ENCODE data around the gene CDKL1.

The CDKL1 gene

DNA sequence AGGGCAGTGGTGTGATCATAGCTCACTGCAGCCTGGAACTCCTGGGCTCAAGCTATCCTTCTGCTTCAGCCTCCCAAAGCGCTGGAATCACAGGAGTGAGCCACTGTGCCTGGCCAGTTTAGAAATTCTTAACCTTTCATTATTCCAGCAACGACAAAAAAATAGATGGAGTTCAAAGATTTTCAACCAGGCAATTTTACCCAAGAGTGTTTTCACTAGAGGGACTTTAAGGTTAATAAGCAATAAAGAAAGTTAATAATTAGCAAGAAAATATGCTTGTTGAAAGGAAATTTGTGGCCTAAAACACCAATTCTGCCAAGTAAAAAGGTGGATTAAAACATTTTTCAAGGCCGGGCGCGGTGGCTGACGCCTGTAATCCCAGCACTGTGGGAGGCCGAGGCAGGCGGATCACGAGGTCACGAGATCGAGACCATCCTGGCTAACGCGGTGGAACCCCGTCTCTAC is 14.8 kb downstream of the CDKL1 start:
- no peak overlapping the region for H3K9ac ChIP-seq (ENCODE audit: low read length)
- H3K9me3 ChIP-seq (ENCODE audit: insufficient read depth, low read length): no peaks in the 10 kb centered on the region
- no peak overlapping the region for H3K4me2 ChIP-seq (ENCODE audit: low read length)
- TF ChIP-seq, protein P1, sequence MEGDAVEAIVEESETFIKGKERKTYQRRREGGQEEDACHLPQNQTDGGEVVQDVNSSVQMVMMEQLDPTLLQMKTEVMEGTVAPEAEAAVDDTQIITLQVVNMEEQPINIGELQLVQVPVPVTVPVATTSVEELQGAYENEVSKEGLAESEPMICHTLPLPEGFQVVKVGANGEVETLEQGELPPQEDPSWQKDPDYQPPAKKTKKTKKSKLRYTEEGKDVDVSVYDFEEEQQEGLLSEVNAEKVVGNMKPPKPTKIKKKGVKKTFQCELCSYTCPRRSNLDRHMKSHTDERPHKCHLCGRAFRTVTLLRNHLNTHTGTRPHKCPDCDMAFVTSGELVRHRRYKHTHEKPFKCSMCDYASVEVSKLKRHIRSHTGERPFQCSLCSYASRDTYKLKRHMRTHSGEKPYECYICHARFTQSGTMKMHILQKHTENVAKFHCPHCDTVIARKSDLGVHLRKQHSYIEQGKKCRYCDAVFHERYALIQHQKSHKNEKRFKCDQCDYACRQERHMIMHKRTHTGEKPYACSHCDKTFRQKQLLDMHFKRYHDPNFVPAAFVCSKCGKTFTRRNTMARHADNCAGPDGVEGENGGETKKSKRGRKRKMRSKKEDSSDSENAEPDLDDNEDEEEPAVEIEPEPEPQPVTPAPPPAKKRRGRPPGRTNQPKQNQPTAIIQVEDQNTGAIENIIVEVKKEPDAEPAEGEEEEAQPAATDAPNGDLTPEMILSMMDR (IDR thresholded peaks at IDR 0.05; ENCODE audit: low read depth, low read length): no peak
- no peak for TF ChIP-seq EZH2phosphoT487 (IDR thresholded peaks at IDR 0.05; ENCODE audit: low read depth)
- H3K4me3 ChIP-seq (ENCODE audit: low read length): no peak overlapping the region
- no peaks in the 10 kb centered on the region for H3K36me3 ChIP-seq (replicated peaks; ENCODE audit: low read depth, low read length)
- H3K27ac ChIP-seq (ENCODE audit: low read length): no peak overlapping the region
- H3K27me3 ChIP-seq (ENCODE audit: low read depth, low read length): no peaks in the 10 kb centered on the region
- H2AFZ ChIP-seq (ENCODE audit: low read depth, low read length): no peak overlapping the region
- H4K20me1 ChIP-seq (ENCODE audit: insufficient read depth, low read length): no peaks in the 10 kb centered on the region
- H3K4me1 ChIP-seq (ENCODE audit: low read length): no peaks in the 10 kb centered on the region
- H3K79me2 ChIP-seq (ENCODE audit: low read length): no peaks in the 10 kb centered on the region

DNA sequence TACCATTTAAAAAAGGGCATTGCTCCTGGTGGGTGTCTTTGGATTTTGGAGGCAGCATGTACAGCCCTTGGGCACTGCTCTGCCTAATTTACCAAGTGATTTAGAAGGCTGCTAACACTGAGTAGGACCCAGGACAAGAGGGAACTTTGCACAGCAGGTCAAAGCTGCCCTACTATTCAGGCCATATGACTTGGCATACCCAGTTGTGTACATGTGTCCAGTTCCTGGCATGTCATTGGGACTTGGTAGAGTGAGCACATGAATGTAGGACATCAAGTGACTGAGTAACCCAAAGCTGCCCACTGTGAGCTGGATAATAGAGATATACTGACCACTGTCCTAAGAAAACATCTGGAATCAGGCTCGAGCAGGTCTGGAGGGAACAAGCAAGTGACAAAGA is 15.7 kb downstream of the CDKL1 start:
- no peak overlapping the region for H3K4me2 ChIP-seq (ENCODE audit: low read length)
- H3K27me3 ChIP-seq (ENCODE audit: low read depth, low read length): no peaks in the 10 kb centered on the region
- no peak overlapping the region for H2AFZ ChIP-seq (ENCODE audit: low read depth, low read length)
- no peak overlapping the region for H3K9ac ChIP-seq (ENCODE audit: low read length)
- no peaks in the 10 kb centered on the region for H4K20me1 ChIP-seq (ENCODE audit: insufficient read depth, low read length)
- no peak overlapping the region for H3K27ac ChIP-seq (ENCODE audit: low read length)
- no peaks in the 10 kb centered on the region for H3K9me3 ChIP-seq (ENCODE audit: insufficient read depth, low read length)
- H3K4me1 ChIP-seq (ENCODE audit: low read length): no peaks in the 10 kb centered on the region
- H3K4me3 ChIP-seq (ENCODE audit: low read length): no peak overlapping the region
- H3K79me2 ChIP-seq (ENCODE audit: low read length): no peaks in the 10 kb centered on the region
- no peaks in the 10 kb centered on the region for H3K36me3 ChIP-seq (replicated peaks; ENCODE audit: low read depth, low read length)
- TF ChIP-seq EZH2phosphoT487 (IDR thresholded peaks at IDR 0.05; ENCODE audit: low read depth): no peak
- TF ChIP-seq, protein P1 (IDR thresholded peaks at IDR 0.05; ENCODE audit: low read depth, low read length): no peak

DNA sequence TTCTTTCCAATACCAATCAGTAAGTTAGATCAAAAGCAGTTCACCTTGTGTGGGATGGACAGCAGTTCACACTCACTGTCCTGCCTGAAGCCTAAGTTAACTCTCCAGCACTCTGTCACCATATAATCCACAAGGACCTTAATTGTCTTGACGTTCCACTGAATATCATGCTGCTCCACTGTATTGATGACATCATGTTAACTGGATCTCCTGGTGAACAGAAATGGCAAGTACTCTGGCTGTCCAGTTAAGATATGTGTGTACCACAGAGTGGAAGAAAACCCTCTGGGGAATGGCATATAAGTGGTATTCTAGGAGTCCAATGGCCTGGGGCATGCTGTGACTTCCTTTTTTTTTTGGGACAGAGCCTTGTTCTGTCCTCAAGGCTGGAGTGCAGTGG is 16.2 kb downstream of the CDKL1 start:
- H3K36me3 ChIP-seq (replicated peaks; ENCODE audit: low read depth, low read length): no peaks in the 10 kb centered on the region
- no peak overlapping the region for H3K4me2 ChIP-seq (ENCODE audit: low read length)
- no peak overlapping the region for H2AFZ ChIP-seq (ENCODE audit: low read depth, low read length)
- H3K4me1 ChIP-seq (ENCODE audit: low read length): no peaks in the 10 kb centered on the region
- H3K79me2 ChIP-seq (ENCODE audit: low read length): no peaks in the 10 kb centered on the region
- no peak overlapping the region for H3K27ac ChIP-seq (ENCODE audit: low read length)
- no peaks in the 10 kb centered on the region for H3K27me3 ChIP-seq (ENCODE audit: low read depth, low read length)
- TF ChIP-seq, protein P1 (IDR thresholded peaks at IDR 0.05; ENCODE audit: low read depth, low read length): no peak
- TF ChIP-seq EZH2phosphoT487 (IDR thresholded peaks at IDR 0.05; ENCODE audit: low read depth): no peak
- no peak overlapping the region for H3K9ac ChIP-seq (ENCODE audit: low read length)
- H4K20me1 ChIP-seq (ENCODE audit: insufficient read depth, low read length): no peaks in the 10 kb centered on the region
- H3K9me3 ChIP-seq (ENCODE audit: insufficient read depth, low read length): no peaks in the 10 kb centered on the region
- no peak overlapping the region for H3K4me3 ChIP-seq (ENCODE audit: low read length)

DNA sequence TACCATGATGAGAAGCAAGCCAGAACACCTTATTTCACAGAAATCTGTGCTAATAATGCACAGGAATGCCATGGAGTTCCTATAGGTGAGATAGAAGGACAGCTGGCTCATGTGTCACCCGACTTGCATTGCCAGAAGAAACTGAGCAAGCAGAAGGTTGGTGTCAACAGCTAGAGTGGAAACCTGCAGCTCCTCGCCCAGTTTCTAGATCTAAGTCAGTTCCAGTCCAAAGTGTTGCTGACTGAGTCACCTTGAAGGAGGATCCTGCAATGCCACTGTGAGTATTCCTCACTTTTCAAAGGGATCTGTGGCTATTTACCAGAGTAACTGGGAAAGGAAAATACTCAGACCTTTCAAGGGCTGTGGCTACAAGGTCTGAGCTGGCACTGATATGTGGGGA is 17.1 kb downstream of the CDKL1 start:
- H4K20me1 ChIP-seq (ENCODE audit: insufficient read depth, low read length): no peaks in the 10 kb centered on the region
- H3K4me1 ChIP-seq (ENCODE audit: low read length): no peaks in the 10 kb centered on the region
- H3K27ac ChIP-seq (ENCODE audit: low read length): no peak overlapping the region
- H3K9me3 ChIP-seq (ENCODE audit: insufficient read depth, low read length): no peaks in the 10 kb centered on the region
- no peaks in the 10 kb centered on the region for H3K36me3 ChIP-seq (replicated peaks; ENCODE audit: low read depth, low read length)
- H3K4me2 ChIP-seq (ENCODE audit: low read length): no peak overlapping the region
- H3K9ac ChIP-seq (ENCODE audit: low read length): no peak overlapping the region
- no peak overlapping the region for H3K4me3 ChIP-seq (ENCODE audit: low read length)
- H3K27me3 ChIP-seq (ENCODE audit: low read depth, low read length): no peaks in the 10 kb centered on the region
- TF ChIP-seq, protein P1 (IDR thresholded peaks at IDR 0.05; ENCODE audit: low read depth, low read length): no peak
- TF ChIP-seq EZH2phosphoT487 (IDR thresholded peaks at IDR 0.05; ENCODE audit: low read depth): no peak
- H3K79me2 ChIP-seq (ENCODE audit: low read length): no peaks in the 10 kb centered on the region
- no peak overlapping the region for H2AFZ ChIP-seq (ENCODE audit: low read depth, low read length)
